Adrenal gland (tissue), 5 donors: ENCODE data around the gene AGK.

Experiments
- POLR2A ChIP-seq, 2 donors: fragments of 450-650 bp; IDR thresholded peaks; one replicate each; pipeline ENCODE4 v1.6.1; 2017; ENCODE audit warnings: antibody characterized with exemption in 2 of 2, mild to moderate bottlenecking in 2 of 2, moderate library complexity in 1 of 2
- TF ChIP-seq, protein P1 (sequence below), 6 experiments: fragments of 450-650 bp in 4 of 6; fragments of 200-600 bp in 2 of 6; sonication (generic) in 1 of 6; IDR thresholded peaks; 1 replicate in 5 of 6; 2 replicates in 1 of 6; pipeline versions ENCODE4 v1.5.1 to v1.8.0; 2016 to 2021; ENCODE audit warnings: antibody characterized with exemption in 6 of 6, mild to moderate bottlenecking in 2 of 6, moderate library complexity in 1 of 6
- donor health status: DM: no; HTN: no; CAD: no.

DNA sequence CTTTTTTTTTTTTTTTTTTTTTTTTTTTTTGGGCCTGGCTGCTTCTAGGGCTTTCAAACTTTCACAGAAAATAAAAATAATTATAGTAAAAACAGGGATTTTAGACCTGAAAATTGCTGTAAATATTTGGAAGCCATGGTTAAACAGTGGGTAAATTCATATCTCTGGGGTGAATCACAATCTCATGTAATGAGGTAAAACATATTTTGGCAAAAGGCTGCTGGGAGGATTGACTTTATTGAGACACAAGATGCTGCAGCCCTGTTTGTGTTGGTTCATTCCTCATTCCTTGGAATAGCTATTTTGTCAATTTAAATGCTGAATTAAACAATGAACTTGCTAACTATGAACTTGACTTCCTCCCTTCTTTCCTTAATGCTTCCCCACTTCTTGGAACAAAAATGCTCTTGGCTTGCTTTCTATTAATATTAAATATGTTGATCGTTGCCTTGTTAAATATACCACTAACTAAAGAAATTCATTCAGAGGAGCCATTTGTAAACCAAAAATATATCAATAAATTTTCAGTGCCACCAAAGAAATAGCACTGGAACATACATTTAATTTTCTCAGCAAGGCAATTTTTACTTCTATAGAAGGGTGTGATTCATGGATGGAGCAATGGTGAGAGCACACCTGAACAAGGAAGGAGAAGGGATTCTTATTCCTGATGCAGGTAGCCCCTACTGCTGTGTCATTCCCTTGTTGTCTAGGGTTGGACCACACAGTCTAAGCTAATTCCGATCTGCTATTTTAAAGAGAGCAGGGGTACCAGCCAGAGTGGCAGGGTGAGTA lies 24.6 kb downstream of the AGK start:
- TF ChIP-seq, protein P1, sequence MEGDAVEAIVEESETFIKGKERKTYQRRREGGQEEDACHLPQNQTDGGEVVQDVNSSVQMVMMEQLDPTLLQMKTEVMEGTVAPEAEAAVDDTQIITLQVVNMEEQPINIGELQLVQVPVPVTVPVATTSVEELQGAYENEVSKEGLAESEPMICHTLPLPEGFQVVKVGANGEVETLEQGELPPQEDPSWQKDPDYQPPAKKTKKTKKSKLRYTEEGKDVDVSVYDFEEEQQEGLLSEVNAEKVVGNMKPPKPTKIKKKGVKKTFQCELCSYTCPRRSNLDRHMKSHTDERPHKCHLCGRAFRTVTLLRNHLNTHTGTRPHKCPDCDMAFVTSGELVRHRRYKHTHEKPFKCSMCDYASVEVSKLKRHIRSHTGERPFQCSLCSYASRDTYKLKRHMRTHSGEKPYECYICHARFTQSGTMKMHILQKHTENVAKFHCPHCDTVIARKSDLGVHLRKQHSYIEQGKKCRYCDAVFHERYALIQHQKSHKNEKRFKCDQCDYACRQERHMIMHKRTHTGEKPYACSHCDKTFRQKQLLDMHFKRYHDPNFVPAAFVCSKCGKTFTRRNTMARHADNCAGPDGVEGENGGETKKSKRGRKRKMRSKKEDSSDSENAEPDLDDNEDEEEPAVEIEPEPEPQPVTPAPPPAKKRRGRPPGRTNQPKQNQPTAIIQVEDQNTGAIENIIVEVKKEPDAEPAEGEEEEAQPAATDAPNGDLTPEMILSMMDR (IDR thresholded peaks at IDR 0.05) = no peak
- no peak for TF ChIP-seq POLR2A (IDR thresholded peaks at IDR 0.05)
